ENCODE measurements around the gene RPRD1B.
"Not testable (repeated sequence)": the region's sequence is repeated elsewhere in the genome, so short reads cannot be mapped to it uniquely, and the experiment has no call there.

RPRD1B gene

GRCh38 chr20:38098952-38099351 is 65.4 kb downstream of the RPRD1B start:
- peaks cover 8% of the 10 kb centered on the region for H3K4me1 ChIP-seq (ENCODE audit: insufficient read depth, low read length, severe bottlenecking)
- no peaks in the 10 kb centered on the region for H3K36me3 ChIP-seq (ENCODE audit: insufficient read depth, low read length)
- no peaks in the 10 kb centered on the region for H3K79me2 ChIP-seq (ENCODE audit: insufficient read depth, low read length)
- H3K4me3 ChIP-seq (ENCODE audit: low read depth, low read length, poor library complexity, severe bottlenecking), result no peak overlapping the region
- TF ChIP-seq EZH2 (IDR thresholded peaks at IDR 0.05; ENCODE audit: borderline replicate concordance, low read length), result no peak
- H3F3A ChIP-seq (ENCODE audit: insufficient read depth, low read length), result no peaks in the 10 kb centered on the region
- H4K20me1 ChIP-seq (ENCODE audit: insufficient read depth, low read length), result no peaks in the 10 kb centered on the region
- no peak overlapping the region for H3K27ac ChIP-seq (ENCODE audit: low read depth, low read length, poor library complexity, severe bottlenecking)
- H3K9me2 ChIP-seq (ENCODE audit: low read depth, low read length), result no peaks in the 10 kb centered on the region
- no peak overlapping the region for H3K4me2 ChIP-seq (ENCODE audit: low read length)
- H2AFZ ChIP-seq (ENCODE audit: low read length), result no peak overlapping the region
- H3K27me3 ChIP-seq (ENCODE audit: insufficient read depth, low read length), result no peaks in the 10 kb centered on the region
- 0 out of 2 replicates have a peak, but pooled peaks cover 3% of the 10 kb centered on the region for H3K9me3 ChIP-seq (ENCODE audit: low read length)
- no peak overlapping the region for H3K9ac ChIP-seq (ENCODE audit: low read length)

GRCh38 chr20:38102206-38102605 is 68.7 kb downstream of the RPRD1B start:
- H3K4me3 ChIP-seq (ENCODE audit: low read depth, low read length, poor library complexity, severe bottlenecking); H4K20me1 ChIP-seq (ENCODE audit: insufficient read depth, low read length); H2AFZ ChIP-seq (ENCODE audit: low read length); H3K27me3 ChIP-seq (ENCODE audit: insufficient read depth, low read length); H3K4me1 ChIP-seq (ENCODE audit: insufficient read depth, low read length, severe bottlenecking); H3F3A ChIP-seq (ENCODE audit: insufficient read depth, low read length); H3K79me2 ChIP-seq (ENCODE audit: insufficient read depth, low read length); H3K9ac ChIP-seq (ENCODE audit: low read length); H3K4me2 ChIP-seq (ENCODE audit: low read length); H3K27ac ChIP-seq (ENCODE audit: low read depth, low read length, poor library complexity, severe bottlenecking); H3K36me3 ChIP-seq (ENCODE audit: insufficient read depth, low read length); H3K9me3 ChIP-seq (ENCODE audit: low read length); H3K9me2 ChIP-seq (ENCODE audit: low read depth, low read length): not testable (repeated sequence)

- H3K79me2 ChIP-seq (ENCODE audit: insufficient read depth, low read length), result no peaks in the 10 kb centered on the region
- no peaks in the 10 kb centered on the region for H3K27me3 ChIP-seq (ENCODE audit: insufficient read depth, low read length)
- H3F3A ChIP-seq (ENCODE audit: insufficient read depth, low read length), result no peaks in the 10 kb centered on the region
- no peak overlapping the region for H3K27ac ChIP-seq (ENCODE audit: low read depth, low read length, poor library complexity, severe bottlenecking)
- H3K4me1 ChIP-seq (ENCODE audit: insufficient read depth, low read length, severe bottlenecking), result no peaks in the 10 kb centered on the region
- H3K9me2 ChIP-seq (ENCODE audit: low read depth, low read length), result no peaks in the 10 kb centered on the region
- 0 out of 2 replicates have a peak, but pooled peaks cover 3% of the 10 kb centered on the region for H3K9me3 ChIP-seq (ENCODE audit: low read length)
- H2AFZ ChIP-seq (ENCODE audit: low read length), result no peak overlapping the region
- H3K36me3 ChIP-seq (ENCODE audit: insufficient read depth, low read length), result no peaks in the 10 kb centered on the region
- no peak overlapping the region for H3K4me2 ChIP-seq (ENCODE audit: low read length)
- H3K9ac ChIP-seq (ENCODE audit: low read length), result no peak overlapping the region
- no peak overlapping the region for H3K4me3 ChIP-seq (ENCODE audit: low read depth, low read length, poor library complexity, severe bottlenecking)
- H4K20me1 ChIP-seq (ENCODE audit: insufficient read depth, low read length), result no peaks in the 10 kb centered on the region
- TF ChIP-seq CTCF (IDR thresholded peaks at IDR 0.05; ENCODE audit: low read length), result no peak
- no peak for TF ChIP-seq EZH2 (IDR thresholded peaks at IDR 0.05; ENCODE audit: borderline replicate concordance, low read length)
Measured at GRCh38 chr20:38104285-38104684, 70.7 kb downstream of the RPRD1B start.

- no peaks in the 10 kb centered on the region for H3K27me3 ChIP-seq (ENCODE audit: insufficient read depth, low read length)
- H3K9me2 ChIP-seq (ENCODE audit: low read depth, low read length), result no peaks in the 10 kb centered on the region
- no peaks in the 10 kb centered on the region for H3K4me1 ChIP-seq (ENCODE audit: insufficient read depth, low read length, severe bottlenecking)
- TF ChIP-seq CTCF (IDR thresholded peaks at IDR 0.05; ENCODE audit: low read length) (no peak), EZH2 (IDR thresholded peaks at IDR 0.05; ENCODE audit: borderline replicate concordance, low read length) (no peak)
- H3K27ac ChIP-seq (ENCODE audit: low read depth, low read length, poor library complexity, severe bottlenecking), result no peak overlapping the region
- H3K4me3 ChIP-seq (ENCODE audit: low read depth, low read length, poor library complexity, severe bottlenecking), result no peak overlapping the region
- H3K79me2 ChIP-seq (ENCODE audit: insufficient read depth, low read length), result no peaks in the 10 kb centered on the region
- H3K36me3 ChIP-seq (ENCODE audit: insufficient read depth, low read length), result no peaks in the 10 kb centered on the region
- H3K4me2 ChIP-seq (ENCODE audit: low read length), result no peak overlapping the region
- no peak overlapping the region for H2AFZ ChIP-seq (ENCODE audit: low read length)
- H3F3A ChIP-seq (ENCODE audit: insufficient read depth, low read length), result no peaks in the 10 kb centered on the region
- H3K9me3 ChIP-seq (ENCODE audit: low read length), result no peaks in the 10 kb centered on the region
- H3K9ac ChIP-seq (ENCODE audit: low read length), result no peak overlapping the region
- no peaks in the 10 kb centered on the region for H4K20me1 ChIP-seq (ENCODE audit: insufficient read depth, low read length)
Measured at GRCh38 chr20:38106461-38106860, 72.9 kb downstream of the RPRD1B start.

GRCh38 chr20:38107386-38107785 is 73.8 kb downstream of the RPRD1B start:
- not testable (repeated sequence) for H3K36me3 ChIP-seq (ENCODE audit: insufficient read depth, low read length); H3K27ac ChIP-seq (ENCODE audit: low read depth, low read length, poor library complexity, severe bottlenecking); H3K9ac ChIP-seq (ENCODE audit: low read length); H3K9me3 ChIP-seq (ENCODE audit: low read length); H3K79me2 ChIP-seq (ENCODE audit: insufficient read depth, low read length); H3K9me2 ChIP-seq (ENCODE audit: low read depth, low read length); H3K4me1 ChIP-seq (ENCODE audit: insufficient read depth, low read length, severe bottlenecking); H2AFZ ChIP-seq (ENCODE audit: low read length); H3K4me3 ChIP-seq (ENCODE audit: low read depth, low read length, poor library complexity, severe bottlenecking); H4K20me1 ChIP-seq (ENCODE audit: insufficient read depth, low read length); H3F3A ChIP-seq (ENCODE audit: insufficient read depth, low read length); H3K27me3 ChIP-seq (ENCODE audit: insufficient read depth, low read length); H3K4me2 ChIP-seq (ENCODE audit: low read length)

- not testable (repeated sequence) for H3K9ac ChIP-seq (ENCODE audit: low read length); H3K27me3 ChIP-seq (ENCODE audit: insufficient read depth, low read length); H3K9me2 ChIP-seq (ENCODE audit: low read depth, low read length); H3K4me1 ChIP-seq (ENCODE audit: insufficient read depth, low read length, severe bottlenecking); H3K4me3 ChIP-seq (ENCODE audit: low read depth, low read length, poor library complexity, severe bottlenecking); H3K9me3 ChIP-seq (ENCODE audit: low read length); H3K27ac ChIP-seq (ENCODE audit: low read depth, low read length, poor library complexity, severe bottlenecking); H3F3A ChIP-seq (ENCODE audit: insufficient read depth, low read length); H3K79me2 ChIP-seq (ENCODE audit: insufficient read depth, low read length); H2AFZ ChIP-seq (ENCODE audit: low read length); H3K36me3 ChIP-seq (ENCODE audit: insufficient read depth, low read length); H3K4me2 ChIP-seq (ENCODE audit: low read length); H4K20me1 ChIP-seq (ENCODE audit: insufficient read depth, low read length)
Measured at GRCh38 chr20:38107916-38108315, 74.4 kb downstream of the RPRD1B start.

Measured in OCI-LY1 (cell line).